Activated CD4-positive, CD25-positive, alpha-beta regulatory T cell (primary cell): ENCODE measurements around the gene SERP1.
"Not testable (repeated sequence)": the region's sequence is repeated elsewhere in the genome, so short reads cannot be mapped to it uniquely, and the experiment has no call there.

ENCODE experiments used
- DNase-seq, 4 experiments: peaks; one replicate each; lab custom pipeline; 2025; lab: John Stamatoyannopoulos, UW

The SERP1 gene

DNA sequence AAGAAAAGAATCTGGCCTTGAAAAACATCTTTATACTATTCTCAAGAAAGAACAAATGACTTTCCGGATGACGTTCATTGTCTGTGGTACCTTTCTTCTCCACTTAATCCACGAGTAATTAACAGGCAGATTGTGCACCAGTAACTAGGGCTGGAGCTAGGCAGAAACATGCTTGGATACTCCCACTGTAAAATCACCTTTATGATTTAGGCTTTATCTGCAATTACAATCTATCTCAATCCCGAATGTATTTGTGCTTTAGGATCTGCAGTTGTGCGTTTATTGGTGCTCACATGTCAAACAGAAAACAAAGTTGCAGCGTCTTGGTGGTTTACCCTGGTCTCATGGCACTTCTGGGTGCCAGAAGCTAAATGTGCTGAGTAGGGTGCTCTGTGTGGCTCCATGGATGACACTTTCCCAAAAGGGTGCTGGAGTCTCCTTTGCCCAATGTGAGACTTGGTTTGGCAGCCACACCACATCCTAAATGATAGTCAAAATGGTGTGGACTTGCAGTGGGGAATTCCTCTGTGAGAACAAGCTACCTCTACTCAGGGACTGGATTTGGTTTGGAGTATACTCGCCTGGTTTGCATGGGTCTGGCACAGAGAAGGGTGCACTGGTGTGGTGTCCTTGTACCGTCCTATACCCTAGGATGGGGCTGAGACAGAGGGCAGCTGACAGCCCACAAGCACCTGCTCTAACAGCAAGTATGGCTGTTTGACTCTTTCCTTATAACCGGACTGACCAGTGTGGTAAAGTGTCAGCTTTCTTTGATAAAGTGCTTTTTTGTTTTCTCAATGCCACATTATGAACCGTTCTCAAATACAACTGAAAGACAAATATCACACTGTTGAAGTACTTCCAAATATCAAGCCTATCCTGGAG is 7.7 kb downstream of the SERP1 start:
- no peak for DNase-seq

DNA sequence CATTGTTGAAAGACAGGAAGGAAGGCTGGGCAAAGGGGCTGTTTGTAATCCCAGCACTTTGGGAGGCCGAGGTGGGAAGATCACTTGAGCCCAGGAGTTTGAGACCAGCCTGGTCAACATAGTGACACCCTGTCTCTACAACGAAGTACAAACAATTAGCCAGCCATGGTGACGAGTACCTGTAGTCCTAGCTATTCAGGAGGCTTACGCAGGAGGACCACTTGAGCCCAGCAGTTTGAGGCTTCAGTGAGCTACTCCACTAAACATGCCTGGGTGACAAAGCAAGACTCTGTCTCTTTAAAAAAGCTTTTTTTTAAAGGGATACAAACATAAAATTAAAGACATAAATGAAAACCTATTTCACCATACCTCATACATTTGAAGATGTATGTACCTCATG is 11.1 kb downstream of the SERP1 start:
- DNase-seq = no peak

DNA sequence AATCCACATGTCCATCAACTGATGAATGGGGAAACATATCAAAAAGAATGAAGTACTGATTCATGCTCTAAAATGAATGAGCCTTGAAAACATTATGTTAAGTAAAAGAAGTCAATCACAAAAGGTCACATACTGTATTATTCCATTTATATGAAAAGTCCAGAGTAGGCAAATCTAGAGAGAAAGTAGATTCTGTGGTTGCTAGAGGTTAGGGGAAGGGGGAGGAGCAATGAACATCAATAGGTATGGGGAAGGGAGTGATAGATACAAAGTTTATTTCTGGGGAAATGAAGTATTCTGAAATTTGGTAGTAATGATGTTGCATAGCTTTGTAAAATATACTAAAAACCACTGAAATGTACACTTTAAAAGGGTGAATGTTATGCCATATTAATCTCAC is 14.5 kb downstream of the SERP1 start:
- DNase-seq = no peak

DNA sequence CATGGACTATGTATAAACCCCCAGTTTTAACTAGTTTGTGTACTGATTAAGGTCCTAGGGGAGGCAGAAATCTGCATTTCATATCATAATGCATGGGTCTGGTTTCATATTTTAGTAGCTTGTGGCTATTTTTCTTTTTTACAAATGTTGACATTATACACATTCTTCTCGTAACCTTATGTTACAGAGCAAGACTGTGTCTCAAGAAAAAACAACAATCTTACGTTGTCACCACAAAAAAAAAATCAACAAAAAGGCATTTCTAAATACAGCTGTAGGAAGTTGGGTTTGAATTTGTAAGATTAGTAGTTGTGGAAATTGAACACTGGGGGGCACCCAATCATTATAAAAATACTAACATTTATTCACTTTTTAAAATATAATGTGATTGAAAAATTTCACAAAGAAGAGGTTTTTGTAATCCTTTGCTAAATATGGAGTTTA is 17.9 kb downstream of the SERP1 start:
- no peak for DNase-seq

DNA sequence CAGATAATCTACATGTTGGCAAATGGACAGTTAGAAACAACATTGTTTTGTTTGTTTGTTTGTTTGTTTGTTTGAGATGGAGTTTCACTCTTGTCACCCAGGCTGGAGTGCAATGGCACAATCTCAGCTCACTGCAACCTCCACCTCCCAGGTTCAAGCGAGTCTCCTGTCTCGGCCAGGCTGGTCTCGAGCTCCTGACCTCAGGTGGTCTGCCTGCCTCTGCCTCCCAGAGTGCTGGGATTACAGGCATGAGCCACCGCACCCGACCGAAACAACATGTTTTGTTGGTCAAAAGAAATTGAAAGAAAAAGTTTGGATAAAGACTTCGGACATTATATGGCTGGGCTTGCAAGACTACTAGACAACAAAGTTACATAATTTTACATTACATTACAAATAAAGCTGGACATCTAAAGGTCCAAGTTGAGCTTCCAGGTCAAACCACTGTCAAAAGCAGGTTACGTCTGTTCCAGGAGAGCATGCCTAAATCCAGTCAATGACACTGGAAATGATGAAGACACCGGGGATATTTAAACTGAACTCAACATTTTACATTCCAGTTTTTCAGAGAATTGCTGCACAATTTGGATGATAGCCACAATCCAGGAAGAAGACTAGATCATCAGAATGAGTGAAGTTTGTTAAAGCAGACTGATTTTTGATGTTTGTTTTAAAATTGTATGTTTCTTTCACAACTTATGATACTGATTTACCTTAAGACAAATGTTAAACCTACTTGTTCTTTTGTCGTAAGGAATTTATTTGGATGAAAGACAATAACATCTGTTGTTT is 18.6 kb downstream of the SERP1 start:
- no peak for DNase-seq

DNA sequence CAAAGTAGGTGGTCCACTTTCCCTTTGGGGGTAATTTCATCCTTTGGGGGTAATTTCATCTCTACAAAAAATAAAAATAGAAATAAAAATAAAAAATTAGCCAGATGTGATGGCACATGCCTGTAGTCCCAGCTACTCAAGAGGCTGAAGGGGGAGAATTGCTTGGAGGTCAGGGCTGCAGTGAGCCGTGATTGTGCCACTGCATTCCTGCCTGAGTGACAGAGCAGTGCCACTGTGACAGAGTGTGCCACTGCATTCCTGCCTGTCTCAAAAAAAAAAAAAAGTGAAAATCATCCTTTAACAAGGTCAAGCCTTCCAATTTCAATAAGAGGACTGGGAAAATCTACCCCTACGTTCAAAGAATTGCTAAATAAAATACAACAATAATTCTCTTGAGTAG is 22.8 kb downstream of the SERP1 start:
- no peak for DNase-seq

DNA sequence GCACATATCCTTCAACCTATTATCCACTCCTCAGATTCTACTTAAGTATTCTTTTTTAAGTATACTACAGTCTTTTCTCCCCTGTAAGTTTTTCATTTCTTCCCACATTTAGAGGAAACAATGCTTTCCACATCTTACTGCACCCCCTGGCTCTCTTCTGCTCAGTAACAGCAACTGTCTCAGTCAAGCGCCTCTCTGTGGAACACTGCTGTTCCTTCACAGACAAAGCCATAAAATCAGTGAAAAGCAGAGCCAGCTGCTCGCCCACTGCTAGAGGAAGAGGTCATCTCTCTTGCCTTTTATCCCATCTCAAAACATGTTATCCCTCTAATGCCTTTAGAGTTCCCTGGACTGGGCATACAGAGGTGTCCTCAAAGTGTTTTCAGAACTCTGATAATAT is 24.8 kb downstream of the SERP1 start:
- DNase-seq = no peak

DNA sequence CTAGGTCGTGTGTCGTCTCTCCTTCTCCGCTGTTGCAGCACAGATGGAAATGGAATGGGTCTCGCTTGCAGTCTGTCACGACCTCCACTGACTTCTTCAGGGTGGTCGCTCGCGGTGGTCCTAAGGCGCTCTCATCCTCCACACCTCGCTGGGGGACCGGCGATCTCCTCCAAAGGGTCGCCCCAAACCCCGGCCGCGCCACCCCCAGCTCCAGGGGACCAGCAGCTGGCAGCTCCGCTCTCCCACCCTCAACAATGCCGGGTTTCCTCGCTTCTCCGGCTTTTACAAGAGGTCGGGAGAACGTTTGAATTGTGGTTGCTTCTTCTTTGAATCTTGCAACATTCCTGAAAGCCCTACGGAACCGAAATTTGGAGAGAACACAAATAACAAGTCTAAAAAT is 25.9 kb downstream of the SERP1 start:
- DNase-seq = no peak

DNA sequence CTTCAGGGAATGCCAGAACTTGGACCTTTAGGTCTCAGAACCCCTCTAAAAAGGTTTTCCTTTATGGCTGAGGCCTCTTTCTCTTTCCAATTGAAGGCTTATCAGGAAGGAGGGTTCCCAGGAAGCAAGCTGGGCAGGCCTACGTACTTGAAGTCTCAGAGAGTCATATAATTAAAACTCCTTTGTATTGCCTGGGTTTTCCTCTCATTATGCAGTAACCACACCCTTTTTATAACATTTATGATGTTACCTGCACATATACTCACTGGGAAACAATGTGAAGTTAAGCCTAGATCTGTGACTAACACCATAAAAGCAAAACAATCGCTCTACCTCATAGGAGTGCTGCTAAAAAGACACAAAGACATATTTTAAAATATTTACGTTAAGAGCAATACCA is 27.3 kb downstream of the SERP1 start:
- no peak for DNase-seq

DNA sequence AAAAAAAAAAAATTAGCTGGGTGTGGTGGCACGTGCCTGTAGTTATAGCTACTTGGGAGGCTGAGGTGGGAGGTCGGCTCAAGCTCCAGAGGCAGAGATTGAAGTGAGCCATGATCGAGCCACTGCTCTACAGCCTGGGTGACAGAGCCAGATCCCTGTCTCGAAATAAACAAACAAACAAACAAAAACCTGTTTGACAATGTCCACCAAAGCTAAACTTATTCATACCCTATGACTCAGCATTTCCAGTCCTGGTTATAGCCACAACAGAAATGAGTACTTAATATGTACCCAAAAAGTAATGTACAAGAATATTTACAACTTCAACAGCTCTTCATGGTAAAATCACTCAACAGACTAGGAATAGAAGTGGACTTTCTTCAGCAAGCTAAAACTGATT is 31.1 kb downstream of the SERP1 start:
- DNase-seq = no peak

DNA sequence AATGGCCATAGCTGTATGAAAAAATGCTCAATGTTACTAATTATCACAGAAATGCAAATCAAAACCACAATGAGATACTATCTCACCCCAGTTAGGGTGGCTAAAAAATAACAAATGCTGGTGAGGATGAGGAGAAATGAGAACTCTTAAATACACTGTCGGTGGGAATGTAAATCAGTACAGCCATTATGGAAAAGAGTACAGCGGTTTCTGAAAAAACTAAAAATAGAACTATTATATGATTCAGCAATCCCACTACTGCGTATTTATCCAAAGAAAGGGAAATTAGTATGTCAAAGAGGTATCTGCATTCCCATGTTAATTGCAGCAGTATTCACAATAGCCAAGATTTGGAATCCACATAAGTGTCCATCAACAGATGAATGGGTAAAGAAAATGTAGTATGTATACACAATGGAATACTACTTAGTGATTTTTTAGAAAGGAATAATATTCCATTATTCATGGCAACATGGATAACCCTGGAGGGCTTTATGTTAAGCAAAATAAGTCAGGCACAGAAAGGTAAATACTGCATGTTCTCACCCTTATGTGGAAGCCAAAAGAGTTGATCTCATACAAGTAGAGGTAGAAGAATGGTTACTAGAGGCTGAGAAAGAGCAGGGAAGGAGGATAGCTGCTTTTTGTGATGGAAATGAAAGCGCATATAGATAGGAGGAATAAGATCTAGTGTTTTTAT is 35.0 kb downstream of the SERP1 start:
- DNase-seq = no peak

DNA sequence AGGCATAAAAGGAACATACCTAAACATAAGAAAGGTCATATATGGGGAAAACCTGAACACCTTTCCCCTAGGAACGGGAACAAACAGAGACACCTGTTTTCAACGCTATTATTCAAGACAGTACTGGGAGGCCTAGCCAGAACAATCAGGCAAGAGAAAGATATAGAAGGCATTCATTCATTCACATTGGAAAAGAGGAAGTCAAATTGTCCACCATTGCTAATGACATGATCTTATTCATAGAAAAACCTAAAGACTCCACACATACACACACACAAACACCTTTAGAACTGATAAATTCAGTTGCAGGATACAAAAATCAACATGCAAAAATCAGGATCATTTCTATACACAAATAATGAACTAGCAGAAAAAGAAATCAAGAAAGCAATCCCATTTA is 36.5 kb downstream of the SERP1 start:
- no peak for DNase-seq

DNA sequence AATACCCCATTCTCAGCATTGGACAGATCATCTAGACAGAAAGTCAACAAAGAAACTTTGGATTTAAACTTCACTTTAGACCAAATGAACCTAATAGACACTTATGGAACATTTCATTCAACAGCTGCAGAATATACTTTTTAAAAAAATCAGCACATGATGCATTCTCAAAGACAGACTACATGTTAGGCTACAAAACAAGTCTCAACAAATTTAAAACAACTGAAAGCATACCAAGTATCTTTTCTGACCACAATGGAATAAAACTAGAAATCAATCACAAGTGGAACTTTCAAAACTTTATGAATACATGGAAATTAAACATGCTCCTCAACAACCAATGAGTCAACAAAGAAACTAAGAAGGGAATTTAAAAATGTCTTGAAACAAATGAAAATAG is 37.9 kb downstream of the SERP1 start:
- no peak for DNase-seq

DNA sequence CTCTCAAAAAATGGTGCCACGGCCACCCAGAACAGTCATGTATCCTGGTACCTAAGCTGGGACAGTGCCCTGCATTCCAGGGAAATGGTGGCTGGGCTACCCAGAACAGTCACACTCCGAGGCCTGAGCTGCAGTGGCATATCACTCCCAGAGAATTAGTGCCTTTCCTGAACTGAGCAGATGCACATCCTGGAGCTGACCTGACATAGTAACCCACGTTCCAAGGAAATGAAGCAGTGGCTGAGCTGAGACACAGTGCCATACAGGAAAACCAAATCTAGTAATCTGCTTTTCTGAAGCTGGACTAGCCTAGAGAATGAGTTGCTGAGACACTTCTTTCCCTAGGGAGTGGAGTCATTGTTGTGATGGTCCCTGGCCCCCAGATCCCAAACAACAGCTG is 41.8 kb downstream of the SERP1 start:
- DNase-seq = no peak

DNA sequence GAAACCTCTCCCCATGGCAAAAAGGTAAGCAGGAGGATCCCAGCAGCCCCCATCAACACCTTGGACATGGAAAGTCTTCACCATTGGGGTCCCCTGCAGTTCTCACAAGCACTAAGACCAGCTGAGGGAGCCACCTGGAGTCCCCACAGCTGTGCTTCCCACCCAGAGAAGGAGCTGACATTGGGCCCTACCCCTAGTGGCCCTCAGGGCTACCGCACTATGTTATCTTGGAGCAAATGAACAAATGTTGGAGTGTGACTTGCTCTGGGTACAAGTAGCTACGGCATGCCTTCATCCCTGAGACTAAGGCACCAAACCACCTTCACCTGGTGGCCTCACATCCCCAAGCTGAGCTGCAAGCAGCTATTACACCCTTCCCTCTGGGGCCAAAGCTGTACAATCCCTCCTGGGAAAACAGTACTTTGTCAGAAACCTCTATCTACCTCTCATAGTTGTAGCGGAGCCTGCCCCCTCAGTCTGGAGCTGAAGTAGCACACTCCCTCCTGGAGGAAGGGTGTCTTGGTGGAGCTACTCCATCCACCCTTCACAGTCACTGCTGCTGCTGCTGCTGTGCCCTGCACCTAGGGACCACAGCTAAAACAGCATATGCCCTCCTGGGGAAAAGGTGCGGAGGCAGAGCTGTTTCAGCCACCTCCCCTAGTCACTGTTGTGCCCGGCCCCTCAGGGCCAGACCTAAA is 42.7 kb downstream of the SERP1 start:
- no peak for DNase-seq

DNA sequence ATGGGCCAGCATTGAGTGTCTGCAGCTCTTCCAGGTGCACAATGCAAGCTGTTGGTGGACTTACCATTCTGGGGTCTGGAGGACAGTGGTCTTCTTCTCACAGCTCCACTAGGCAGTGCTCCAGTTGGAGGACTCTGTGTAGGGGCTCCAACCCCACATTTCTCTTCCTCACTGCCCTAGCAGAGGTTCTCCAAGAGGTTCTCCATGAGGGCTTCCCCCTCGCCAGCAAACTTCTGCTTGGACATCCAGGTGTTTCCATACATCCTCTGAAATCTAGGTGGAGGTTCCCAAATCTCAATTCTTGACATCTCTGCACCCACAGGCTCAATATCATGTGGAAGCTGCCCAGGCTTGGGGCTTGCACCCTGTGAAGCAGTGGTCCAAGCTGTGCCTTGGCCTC is 45.3 kb downstream of the SERP1 start:
- not testable (repeated sequence) for DNase-seq

DNA sequence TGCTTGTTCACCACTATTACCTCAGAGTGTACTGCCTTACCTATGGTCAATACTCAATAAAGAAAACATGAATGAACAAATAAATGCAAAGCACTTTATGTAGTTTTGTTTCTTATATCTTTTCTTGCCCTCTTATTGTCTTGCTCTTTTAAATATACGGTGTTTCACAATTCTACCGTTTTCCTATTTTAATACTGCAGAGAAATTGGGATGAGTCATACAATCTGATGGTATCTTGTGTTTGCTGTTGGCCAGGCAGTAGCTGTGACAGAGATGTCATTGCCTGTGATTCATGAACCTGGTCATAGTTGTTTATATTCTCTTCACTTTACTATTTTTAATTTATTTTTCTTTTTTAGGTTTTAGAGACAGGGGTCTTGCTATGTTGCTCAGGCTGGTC is 48.3 kb downstream of the SERP1 start:
- no peak for DNase-seq

DNA sequence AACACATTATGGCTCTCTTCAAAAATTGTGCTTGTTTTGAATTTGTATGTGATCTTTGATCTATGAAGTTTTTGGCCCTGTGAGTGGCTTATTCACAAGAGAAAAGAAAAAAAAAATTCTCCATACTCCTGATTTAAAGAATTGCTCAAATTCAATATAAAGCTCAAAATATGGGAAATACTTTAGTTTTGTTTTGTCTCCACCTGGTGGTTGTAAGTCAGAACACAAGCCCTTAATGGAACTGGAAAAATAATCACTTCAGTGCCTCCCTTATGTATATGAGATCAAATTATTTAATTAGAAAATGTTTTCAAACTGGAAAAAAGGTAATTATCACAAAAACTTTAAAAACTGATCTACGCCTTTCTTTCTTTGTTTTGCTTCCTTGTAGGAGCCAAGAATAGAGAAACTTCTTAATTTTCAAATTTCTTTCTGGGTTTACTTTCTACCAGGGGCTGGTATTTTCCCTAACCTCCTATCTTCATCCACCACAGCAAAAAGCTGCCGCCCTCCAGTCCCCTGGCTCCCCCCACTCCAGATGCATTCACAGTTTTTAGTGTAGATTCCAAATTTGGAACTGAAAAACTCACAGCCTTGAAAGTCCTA is 50.6 kb downstream of the SERP1 start:
- no peak for DNase-seq

DNA sequence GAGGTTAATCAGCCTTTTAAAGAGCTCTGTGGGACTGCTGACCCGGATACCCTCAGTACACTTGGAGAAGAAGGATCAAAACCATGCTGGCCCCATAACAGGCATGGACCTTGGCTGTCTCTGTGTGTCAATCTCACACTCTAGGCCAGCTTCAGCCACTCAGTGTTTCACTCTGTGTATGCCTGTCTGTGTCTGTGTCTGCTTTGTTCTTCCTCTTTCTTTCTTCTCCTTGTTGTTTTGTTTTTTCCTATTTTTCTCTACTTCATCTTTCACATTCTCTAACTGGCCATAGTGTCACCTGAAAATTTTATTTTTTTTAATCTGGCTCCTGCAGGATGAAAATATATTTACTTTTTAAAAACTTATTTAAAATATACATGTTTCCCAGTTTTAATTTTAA is 51.1 kb downstream of the SERP1 start:
- DNase-seq = no peak

DNA sequence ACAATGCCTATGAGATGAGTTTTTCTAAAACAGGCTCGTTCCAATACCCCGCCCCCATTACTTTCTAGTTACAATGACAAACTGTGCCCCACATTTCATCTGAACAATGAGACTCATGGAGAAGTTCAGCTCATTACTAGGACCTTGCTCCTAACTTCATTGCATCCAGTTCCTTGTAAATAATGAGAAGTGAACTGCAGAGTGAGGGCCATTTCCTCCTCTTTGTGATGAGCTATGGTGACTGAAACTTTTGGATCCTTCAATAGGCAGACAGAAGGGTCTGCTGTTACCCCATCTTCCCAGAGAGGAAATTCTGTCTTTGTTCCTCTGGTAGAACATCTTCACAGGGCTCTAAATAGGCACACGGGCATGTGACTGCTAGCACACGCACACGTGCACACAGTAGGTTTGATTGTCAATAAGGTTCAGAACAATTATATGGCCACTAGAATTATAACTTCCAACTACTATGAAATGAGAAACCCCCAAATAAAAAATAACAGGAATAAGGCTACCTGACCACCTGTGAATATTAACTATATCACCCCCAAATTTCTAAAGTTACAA is 51.8 kb downstream of the SERP1 start:
- no peak for DNase-seq
